ENCODE data around the gene PIF1. TPM values are rescaled to one million over a fixed set of nuclear protein-coding genes. Genes with fewer than 3 reads are reported as not detected.

PIF1 gene
- total RNA-seq, 1 experiment from 2014 or later, result 74.4 TPM

GRCh38 chr15:64847016-64847415 lies 21.6 kb upstream of the PIF1 start:
- H2AK5ac ChIP-seq (ENCODE audit: insufficient read length, low read length), result no peak overlapping the region
- H3K23ac ChIP-seq (ENCODE audit: insufficient read length, low read depth, low read length), result no peak overlapping the region
- no peak overlapping the region for H3K4me2 ChIP-seq (ENCODE audit: insufficient read depth, insufficient read length, low read length)
- H2AFZ ChIP-seq (ENCODE audit: low read length), result no peak overlapping the region
- H3K9me3 Mint-ChIP-seq, result no peaks in the 10 kb centered on the region
- no peak overlapping the region for H3K18ac ChIP-seq (ENCODE audit: insufficient read length, low read depth, low read length)
- H3K9ac ChIP-seq (ENCODE audit: extremely low read depth, insufficient read length, low read length), result no peak overlapping the region
- H3K27ac ChIP-seq (ENCODE audit: insufficient read length, low read depth, low read length), result no peak overlapping the region
- H3T11ph ChIP-seq (ENCODE audit: low read length), result no peak overlapping the region
- no peak overlapping the region for H2BK120ac ChIP-seq (ENCODE audit: low read depth, low read length, poor library complexity, severe bottlenecking)
- H2BK15ac ChIP-seq (ENCODE audit: low read depth, low read length), result no peak overlapping the region
- no peak overlapping the region for H3K4ac ChIP-seq (ENCODE audit: low read depth, low read length)
- no CpG with 5 or more reads among the region's 3 CpGs for WGBS (ENCODE audit: extremely low coverage, insufficient read length, low lambda C conversion rate)
- TF ChIP-seq, protein P1, sequence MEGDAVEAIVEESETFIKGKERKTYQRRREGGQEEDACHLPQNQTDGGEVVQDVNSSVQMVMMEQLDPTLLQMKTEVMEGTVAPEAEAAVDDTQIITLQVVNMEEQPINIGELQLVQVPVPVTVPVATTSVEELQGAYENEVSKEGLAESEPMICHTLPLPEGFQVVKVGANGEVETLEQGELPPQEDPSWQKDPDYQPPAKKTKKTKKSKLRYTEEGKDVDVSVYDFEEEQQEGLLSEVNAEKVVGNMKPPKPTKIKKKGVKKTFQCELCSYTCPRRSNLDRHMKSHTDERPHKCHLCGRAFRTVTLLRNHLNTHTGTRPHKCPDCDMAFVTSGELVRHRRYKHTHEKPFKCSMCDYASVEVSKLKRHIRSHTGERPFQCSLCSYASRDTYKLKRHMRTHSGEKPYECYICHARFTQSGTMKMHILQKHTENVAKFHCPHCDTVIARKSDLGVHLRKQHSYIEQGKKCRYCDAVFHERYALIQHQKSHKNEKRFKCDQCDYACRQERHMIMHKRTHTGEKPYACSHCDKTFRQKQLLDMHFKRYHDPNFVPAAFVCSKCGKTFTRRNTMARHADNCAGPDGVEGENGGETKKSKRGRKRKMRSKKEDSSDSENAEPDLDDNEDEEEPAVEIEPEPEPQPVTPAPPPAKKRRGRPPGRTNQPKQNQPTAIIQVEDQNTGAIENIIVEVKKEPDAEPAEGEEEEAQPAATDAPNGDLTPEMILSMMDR (conservative IDR thresholded peaks at IDR 0.05), result no peak
- H3K27ac Mint-ChIP-seq, result peak overlapping the region in 2 of 3 experiments; percentile 38 to 85; a peak in 2 of 7 replicates
- no peak overlapping the region for H3K14ac ChIP-seq (ENCODE audit: insufficient read depth, low read length)
- peaks cover 10% of the 10 kb centered on the region for H3K79me1 ChIP-seq (ENCODE audit: insufficient read depth, low read depth, low read length, poor library complexity, severe bottlenecking)
- DNase-seq, result peak; percentile 16
- H4K20me1 ChIP-seq (ENCODE audit: control insufficient read depth, insufficient read depth, insufficient read length), result peaks cover 2% of the 10 kb centered on the region
- H3K79me2 ChIP-seq (ENCODE audit: insufficient read depth, low read length), result peaks cover 26% of the 10 kb centered on the region; the same call in 1 of the 2 replicates
- H4K5ac ChIP-seq (ENCODE audit: insufficient read length, low read depth, low read length), result no peak overlapping the region
- H3K27me3 ChIP-seq (ENCODE audit: insufficient read depth, low read length), result no peaks in the 10 kb centered on the region
- H2BK5ac ChIP-seq (ENCODE audit: insufficient read length, low read length), result no peak overlapping the region
- H4K91ac ChIP-seq (ENCODE audit: insufficient read length, low read depth, low read length), result no peak overlapping the region
- peaks cover 14 to 32% (median 27%) of the 10 kb centered on the region in 3 experiments; a peak in 6 of 7 replicates for H3K36me3 Mint-ChIP-seq (ENCODE audit: insufficient read depth in 1 of 3, low read depth in 3 of 3)
- peaks cover 59 to 65% of the 10 kb centered on the region in 2 experiments for H3K4me1 Mint-ChIP-seq
- H3K4me3 Mint-ChIP-seq, result no peak overlapping the region
- H3K9me3 ChIP-seq (ENCODE audit: control insufficient read depth, low read depth, low read length), result no peaks in the 10 kb centered on the region
- peaks cover 11% of the 10 kb centered on the region for H3K23me2 ChIP-seq (ENCODE audit: insufficient read length, low read depth, low read length, poor library complexity, severe bottlenecking)
- no peak overlapping the region for H4K8ac ChIP-seq (replicated peaks; ENCODE audit: insufficient read length, low read depth, low read length)
- H2BK12ac ChIP-seq (ENCODE audit: insufficient read length, low read depth, low read length), result no peak overlapping the region
- peaks cover 6% of the 10 kb centered on the region for H3K4me1 ChIP-seq (ENCODE audit: insufficient read depth, low read length)
- H3K56ac ChIP-seq (ENCODE audit: insufficient read length, low read depth, low read length), result no peak overlapping the region
- no peaks in the 10 kb centered on the region; the same call in 1 of the 2 replicates for H3K27me3 Mint-ChIP-seq (ENCODE audit: low read depth)
- H2BK20ac ChIP-seq (ENCODE audit: low read depth, low read length, poor library complexity, severe bottlenecking), result no peak overlapping the region

All from H9 (cell line).